PFSK-1 (cell line): Measurements from ENCODE around the gene SETD1A.

ENCODE experiments used
- FOXP2 ChIP-seq: optimal IDR thresholded peaks from 2 replicates; pipeline ENCODE3; 2011; ENCODE audit warnings: borderline replicate concordance, control low read depth, inconsistent platforms; ENCODE audit not compliant: insufficient read depth; ENCODE audit errors: extremely low read length, extremely low read depth
- POLR2AphosphoS5 ChIP-seq: IDR thresholded peaks from 2 replicates; pipeline ENCODE4 v1.6.1; 2012; ENCODE audit warnings: low read depth, mild to moderate bottlenecking, control low read depth, low read length, moderate library complexity
- REST ChIP-seq, 2 experiments: IDR thresholded peaks; 2 replicates each; pipeline versions ENCODE4 v1.6.1 to v1.8.0; 2011 to 2012; ENCODE audit warnings: low read depth in 2 of 2, low read length in 2 of 2, control low read depth in 1 of 2, inconsistent platforms in 1 of 2, mild to moderate bottlenecking in 1 of 2, moderate library complexity in 1 of 2; ENCODE audit not compliant: insufficient read depth in 1 of 2
- SIN3A ChIP-seq: IDR thresholded peaks from 2 replicates; pipeline ENCODE4 v1.6.1; 2012; ENCODE audit warnings: mild to moderate bottlenecking, low read length, moderate library complexity, borderline replicate concordance; ENCODE audit not compliant: insufficient read depth
- TAF1 ChIP-seq: IDR thresholded peaks from 2 replicates; pipeline ENCODE4 v1.6.1; 2012; ENCODE audit warnings: low read length, control low read depth, borderline replicate concordance; ENCODE audit not compliant: insufficient read depth

The SETD1A gene

GRCh38 chr16:31003744-31004143 lies 46.2 kb downstream of the SETD1A start:
- TF ChIP-seq SIN3A (no peak), FOXP2 (no peak), REST (IDR thresholded peaks at IDR 0.05; ENCODE audit: insufficient read depth in 1 of 2, low read depth in 2 of 2, low read length in 2 of 2) (no peak), TAF1 (no peak), POLR2AphosphoS5 (no peak)

GRCh38 chr16:31004658-31005057 lies 47.1 kb downstream of the SETD1A start:
- TF ChIP-seq POLR2AphosphoS5 = no peak
- TF ChIP-seq REST (IDR thresholded peaks at IDR 0.05; ENCODE audit: insufficient read depth in 1 of 2, low read depth in 2 of 2, low read length in 2 of 2) = no peak
- TF ChIP-seq SIN3A = no peak
- no peak for TF ChIP-seq TAF1
- no peak for TF ChIP-seq FOXP2

DNA sequence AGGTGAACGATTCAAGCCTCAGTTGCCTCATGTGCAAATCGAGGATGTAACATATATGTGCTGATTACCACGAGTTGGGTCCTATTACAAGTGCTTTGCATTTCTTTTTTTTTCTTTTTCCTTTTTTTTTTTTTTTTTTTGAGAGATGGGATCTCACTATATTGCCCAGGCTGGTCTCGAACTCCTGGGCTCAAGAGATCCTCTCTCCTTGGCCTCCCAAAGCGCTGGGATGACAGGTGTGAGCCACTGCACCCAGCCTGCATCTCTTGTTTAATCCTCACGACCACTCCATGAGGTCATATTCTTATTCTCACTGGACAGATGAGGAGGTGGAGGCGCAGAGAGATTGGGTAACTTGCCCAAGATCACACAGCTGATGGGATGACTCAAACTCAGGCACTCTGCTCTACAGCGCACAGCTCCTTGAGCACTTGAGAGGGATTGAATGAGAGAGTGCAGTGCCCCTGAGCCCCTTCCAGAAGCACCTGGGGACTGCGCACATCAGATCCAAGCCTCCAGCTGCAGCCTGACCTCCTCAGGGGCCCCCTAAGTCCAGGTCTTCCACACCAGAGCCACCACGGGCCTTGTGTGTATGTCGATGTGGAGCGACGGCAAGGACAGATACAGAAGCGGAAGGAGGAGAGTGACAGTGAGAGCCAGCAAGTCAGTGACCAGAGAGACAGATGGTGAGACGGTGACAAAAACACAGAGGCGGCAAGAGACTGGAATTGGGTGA lies 48.0 kb downstream of the SETD1A start:
- TF ChIP-seq REST (IDR thresholded peaks at IDR 0.05; ENCODE audit: insufficient read depth in 1 of 2, low read depth in 2 of 2, low read length in 2 of 2) = no peak
- TF ChIP-seq TAF1 = no peak
- TF ChIP-seq POLR2AphosphoS5 = no peak
- no peak for TF ChIP-seq FOXP2
- no peak for TF ChIP-seq SIN3A

DNA sequence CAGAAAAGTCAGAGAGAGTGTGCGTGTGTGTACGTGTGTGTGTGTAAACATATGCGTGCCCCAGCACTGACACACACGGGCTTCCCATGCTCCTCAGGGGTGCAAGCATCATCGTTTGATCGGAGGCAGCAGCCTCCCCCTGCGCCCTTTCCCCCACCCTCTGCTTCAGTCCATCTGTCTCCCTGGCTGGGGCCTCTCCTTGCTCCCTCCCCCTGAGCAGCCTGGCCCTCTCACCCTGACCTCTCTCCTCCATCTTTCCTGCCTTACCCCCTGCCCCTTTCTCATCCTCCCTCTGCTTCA lies 48.5 kb downstream of the SETD1A start:
- TF ChIP-seq REST (IDR thresholded peaks at IDR 0.05; ENCODE audit: insufficient read depth in 1 of 2, low read depth in 2 of 2, low read length in 2 of 2) = no peak
- TF ChIP-seq FOXP2 = no peak
- TF ChIP-seq SIN3A = no peak
- TF ChIP-seq TAF1 = no peak
- TF ChIP-seq POLR2AphosphoS5 = no peak

- TF ChIP-seq REST (IDR thresholded peaks at IDR 0.05; ENCODE audit: insufficient read depth in 1 of 2, low read depth in 2 of 2, low read length in 2 of 2) = no peak
These were observed 49.0 kb downstream of the SETD1A start for GRCh38 chr16:31006589-31006988.
